ENCODE measurements around the gene TMX4. TPM values are rescaled to one million over a fixed set of nuclear protein-coding genes. Genes with fewer than 3 reads are reported as not detected.

The TMX4 gene
- total and polyA plus RNA-seq, 4 donors, result 12.6 to 17.3 (median 15.9) TPM

DNA sequence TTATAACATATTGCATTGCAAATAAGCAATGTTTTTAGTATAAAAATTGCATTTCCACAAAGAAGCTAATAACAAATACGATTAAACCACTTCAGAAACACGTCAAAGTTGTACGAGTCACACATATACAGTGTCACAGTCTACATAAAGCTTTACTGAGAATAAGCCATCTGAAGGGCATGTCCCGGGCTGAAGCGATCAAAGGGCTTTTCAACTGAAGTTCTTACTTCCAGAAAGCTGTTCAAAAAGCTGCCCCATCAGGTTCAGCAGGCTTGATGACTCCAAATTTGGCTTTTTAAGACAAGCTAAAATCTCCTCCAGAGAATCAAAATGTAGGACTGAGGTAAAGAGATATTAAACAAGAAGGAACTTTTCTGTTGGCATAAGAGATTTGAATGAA is 41.9 kb downstream of the TMX4 start:
- no peak for DNase-seq (ENCODE audit: low spot score)
- no peak for TF ChIP-seq SP1 (IDR thresholded peaks at IDR 0.05)
- TF ChIP-seq RXRA (IDR thresholded peaks at IDR 0.05), result no peak
- no peak for TF ChIP-seq YY1 (IDR thresholded peaks at IDR 0.05)
- TF ChIP-seq, protein P1, sequence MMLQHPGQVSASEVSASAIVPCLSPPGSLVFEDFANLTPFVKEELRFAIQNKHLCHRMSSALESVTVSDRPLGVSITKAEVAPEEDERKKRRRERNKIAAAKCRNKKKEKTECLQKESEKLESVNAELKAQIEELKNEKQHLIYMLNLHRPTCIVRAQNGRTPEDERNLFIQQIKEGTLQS (IDR thresholded peaks at IDR 0.05), result no peak
- no peak for TF ChIP-seq FOXA2 (IDR thresholded peaks at IDR 0.05)
- TF ChIP-seq, protein P2, sequence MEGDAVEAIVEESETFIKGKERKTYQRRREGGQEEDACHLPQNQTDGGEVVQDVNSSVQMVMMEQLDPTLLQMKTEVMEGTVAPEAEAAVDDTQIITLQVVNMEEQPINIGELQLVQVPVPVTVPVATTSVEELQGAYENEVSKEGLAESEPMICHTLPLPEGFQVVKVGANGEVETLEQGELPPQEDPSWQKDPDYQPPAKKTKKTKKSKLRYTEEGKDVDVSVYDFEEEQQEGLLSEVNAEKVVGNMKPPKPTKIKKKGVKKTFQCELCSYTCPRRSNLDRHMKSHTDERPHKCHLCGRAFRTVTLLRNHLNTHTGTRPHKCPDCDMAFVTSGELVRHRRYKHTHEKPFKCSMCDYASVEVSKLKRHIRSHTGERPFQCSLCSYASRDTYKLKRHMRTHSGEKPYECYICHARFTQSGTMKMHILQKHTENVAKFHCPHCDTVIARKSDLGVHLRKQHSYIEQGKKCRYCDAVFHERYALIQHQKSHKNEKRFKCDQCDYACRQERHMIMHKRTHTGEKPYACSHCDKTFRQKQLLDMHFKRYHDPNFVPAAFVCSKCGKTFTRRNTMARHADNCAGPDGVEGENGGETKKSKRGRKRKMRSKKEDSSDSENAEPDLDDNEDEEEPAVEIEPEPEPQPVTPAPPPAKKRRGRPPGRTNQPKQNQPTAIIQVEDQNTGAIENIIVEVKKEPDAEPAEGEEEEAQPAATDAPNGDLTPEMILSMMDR (IDR thresholded peaks at IDR 0.05; ENCODE audit: low read depth, low read length, missing input control), result no peak
- TF ChIP-seq TAF1 (conservative IDR thresholded peaks at IDR 0.05), result no peak
- TF ChIP-seq, protein P3, sequence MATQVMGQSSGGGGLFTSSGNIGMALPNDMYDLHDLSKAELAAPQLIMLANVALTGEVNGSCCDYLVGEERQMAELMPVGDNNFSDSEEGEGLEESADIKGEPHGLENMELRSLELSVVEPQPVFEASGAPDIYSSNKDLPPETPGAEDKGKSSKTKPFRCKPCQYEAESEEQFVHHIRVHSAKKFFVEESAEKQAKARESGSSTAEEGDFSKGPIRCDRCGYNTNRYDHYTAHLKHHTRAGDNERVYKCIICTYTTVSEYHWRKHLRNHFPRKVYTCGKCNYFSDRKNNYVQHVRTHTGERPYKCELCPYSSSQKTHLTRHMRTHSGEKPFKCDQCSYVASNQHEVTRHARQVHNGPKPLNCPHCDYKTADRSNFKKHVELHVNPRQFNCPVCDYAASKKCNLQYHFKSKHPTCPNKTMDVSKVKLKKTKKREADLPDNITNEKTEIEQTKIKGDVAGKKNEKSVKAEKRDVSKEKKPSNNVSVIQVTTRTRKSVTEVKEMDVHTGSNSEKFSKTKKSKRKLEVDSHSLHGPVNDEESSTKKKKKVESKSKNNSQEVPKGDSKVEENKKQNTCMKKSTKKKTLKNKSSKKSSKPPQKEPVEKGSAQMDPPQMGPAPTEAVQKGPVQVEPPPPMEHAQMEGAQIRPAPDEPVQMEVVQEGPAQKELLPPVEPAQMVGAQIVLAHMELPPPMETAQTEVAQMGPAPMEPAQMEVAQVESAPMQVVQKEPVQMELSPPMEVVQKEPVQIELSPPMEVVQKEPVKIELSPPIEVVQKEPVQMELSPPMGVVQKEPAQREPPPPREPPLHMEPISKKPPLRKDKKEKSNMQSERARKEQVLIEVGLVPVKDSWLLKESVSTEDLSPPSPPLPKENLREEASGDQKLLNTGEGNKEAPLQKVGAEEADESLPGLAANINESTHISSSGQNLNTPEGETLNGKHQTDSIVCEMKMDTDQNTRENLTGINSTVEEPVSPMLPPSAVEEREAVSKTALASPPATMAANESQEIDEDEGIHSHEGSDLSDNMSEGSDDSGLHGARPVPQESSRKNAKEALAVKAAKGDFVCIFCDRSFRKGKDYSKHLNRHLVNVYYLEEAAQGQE (IDR thresholded peaks at IDR 0.05), result no peak
- TF ChIP-seq, protein P4, sequence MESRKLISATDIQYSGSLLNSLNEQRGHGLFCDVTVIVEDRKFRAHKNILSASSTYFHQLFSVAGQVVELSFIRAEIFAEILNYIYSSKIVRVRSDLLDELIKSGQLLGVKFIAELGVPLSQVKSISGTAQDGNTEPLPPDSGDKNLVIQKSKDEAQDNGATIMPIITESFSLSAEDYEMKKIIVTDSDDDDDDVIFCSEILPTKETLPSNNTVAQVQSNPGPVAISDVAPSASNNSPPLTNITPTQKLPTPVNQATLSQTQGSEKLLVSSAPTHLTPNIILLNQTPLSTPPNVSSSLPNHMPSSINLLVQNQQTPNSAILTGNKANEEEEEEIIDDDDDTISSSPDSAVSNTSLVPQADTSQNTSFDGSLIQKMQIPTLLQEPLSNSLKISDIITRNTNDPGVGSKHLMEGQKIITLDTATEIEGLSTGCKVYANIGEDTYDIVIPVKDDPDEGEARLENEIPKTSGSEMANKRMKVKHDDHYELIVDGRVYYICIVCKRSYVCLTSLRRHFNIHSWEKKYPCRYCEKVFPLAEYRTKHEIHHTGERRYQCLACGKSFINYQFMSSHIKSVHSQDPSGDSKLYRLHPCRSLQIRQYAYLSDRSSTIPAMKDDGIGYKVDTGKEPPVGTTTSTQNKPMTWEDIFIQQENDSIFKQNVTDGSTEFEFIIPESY (IDR thresholded peaks at IDR 0.05), result no peak
- no peak for TF ChIP-seq GABPA (IDR thresholded peaks at IDR 0.05 in 1 of 2, conservative IDR thresholded peaks at IDR 0.05 in 1 of 2)
- no peak for TF ChIP-seq JUND (IDR thresholded peaks at IDR 0.05)
- TF ChIP-seq HNF4G (IDR thresholded peaks at IDR 0.05), result no peak
- TF ChIP-seq HNF4A (conservative IDR thresholded peaks at IDR 0.05), result no peak
- no peak for TF ChIP-seq NR2F2 (IDR thresholded peaks at IDR 0.05)
- TF ChIP-seq EGR1 (IDR thresholded peaks at IDR 0.05; ENCODE audit: low read depth in 2 of 2), result no peak
- TF ChIP-seq, protein P5, sequence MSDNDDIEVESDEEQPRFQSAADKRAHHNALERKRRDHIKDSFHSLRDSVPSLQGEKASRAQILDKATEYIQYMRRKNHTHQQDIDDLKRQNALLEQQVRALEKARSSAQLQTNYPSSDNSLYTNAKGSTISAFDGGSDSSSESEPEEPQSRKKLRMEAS (IDR thresholded peaks at IDR 0.05), result no peak
- no peak for TF ChIP-seq FOXA1 (IDR thresholded peaks at IDR 0.05)
- 98% methylated on average over 5 of the region's 5 CpGs for WGBS
- Histone ChIP-seq H3K9me3 (ENCODE audit: control insufficient read depth in 4 of 4, low read length in 3 of 4) (no peaks in the 10 kb centered on the region), H3K27me3 (ENCODE audit: control insufficient read depth in 4 of 4, insufficient read depth in 4 of 4, low read length in 3 of 4) (no peaks in the 10 kb centered on the region), H3K4me1 (ENCODE audit: control insufficient read depth in 4 of 4, insufficient read depth in 4 of 4, low read length in 3 of 4) (peaks cover 3 to 28% (median 16%) of the 10 kb centered on the region in 4 donors), H3K27ac (ENCODE audit: low read depth in 1 of 2, low read length in 2 of 2) (no peak overlapping the region), H3K4me3 (ENCODE audit: low read depth in 1 of 3, low read length in 3 of 3) (no peak overlapping the region), H3K36me3 (ENCODE audit: control insufficient read depth in 4 of 4, insufficient read depth in 3 of 4, low read depth in 1 of 4, low read length in 3 of 4) (no peaks in the 10 kb centered on the region), H3K9ac (ENCODE audit: low read depth in 1 of 2, low read length in 2 of 2) (no peak overlapping the region)
